ENCODE data around the gene PAGR1.

The PAGR1 gene

DNA sequence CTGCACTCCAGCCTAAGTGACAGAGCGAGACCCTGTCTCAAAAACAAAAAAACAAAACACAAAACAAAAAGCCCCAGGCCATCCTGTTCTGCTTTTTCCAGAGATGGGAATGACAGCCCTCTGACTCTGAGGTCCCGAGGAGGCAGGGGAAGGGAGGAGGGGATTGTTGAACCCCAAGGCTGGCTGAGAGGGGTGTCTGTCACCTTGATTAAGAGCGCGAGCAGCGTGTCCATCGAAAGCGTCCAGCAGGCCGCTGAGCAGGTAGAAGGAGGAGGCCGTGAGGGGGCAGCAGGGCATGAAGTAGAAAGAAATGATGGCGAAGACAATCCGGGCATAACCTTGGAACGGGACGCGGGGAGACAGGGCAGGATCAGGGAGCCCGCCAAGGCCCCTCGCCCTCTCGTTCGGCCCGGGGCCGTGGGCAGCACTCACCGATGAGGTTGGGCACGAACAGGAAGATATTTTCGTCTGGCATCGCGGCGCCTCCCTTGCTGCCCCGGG lies 46.5 kb downstream of the PAGR1 start:
- ATAC-seq, result peak; percentile 48
- no peak for TF ChIP-seq CREB5 (CRISPR knock-in tag; IDR thresholded peaks at IDR 0.05; ENCODE audit: low read depth)
- TF ChIP-seq BACH2 (CRISPR knock-in tag; IDR thresholded peaks at IDR 0.05; ENCODE audit: borderline replicate concordance), result no peak
- no peak for TF ChIP-seq PPARA (CRISPR knock-in tag; IDR thresholded peaks at IDR 0.05; ENCODE audit: borderline replicate concordance)
- TF ChIP-seq OSR1 (CRISPR knock-in tag; IDR thresholded peaks at IDR 0.05), result no peak
- TF ChIP-seq, protein P1, sequence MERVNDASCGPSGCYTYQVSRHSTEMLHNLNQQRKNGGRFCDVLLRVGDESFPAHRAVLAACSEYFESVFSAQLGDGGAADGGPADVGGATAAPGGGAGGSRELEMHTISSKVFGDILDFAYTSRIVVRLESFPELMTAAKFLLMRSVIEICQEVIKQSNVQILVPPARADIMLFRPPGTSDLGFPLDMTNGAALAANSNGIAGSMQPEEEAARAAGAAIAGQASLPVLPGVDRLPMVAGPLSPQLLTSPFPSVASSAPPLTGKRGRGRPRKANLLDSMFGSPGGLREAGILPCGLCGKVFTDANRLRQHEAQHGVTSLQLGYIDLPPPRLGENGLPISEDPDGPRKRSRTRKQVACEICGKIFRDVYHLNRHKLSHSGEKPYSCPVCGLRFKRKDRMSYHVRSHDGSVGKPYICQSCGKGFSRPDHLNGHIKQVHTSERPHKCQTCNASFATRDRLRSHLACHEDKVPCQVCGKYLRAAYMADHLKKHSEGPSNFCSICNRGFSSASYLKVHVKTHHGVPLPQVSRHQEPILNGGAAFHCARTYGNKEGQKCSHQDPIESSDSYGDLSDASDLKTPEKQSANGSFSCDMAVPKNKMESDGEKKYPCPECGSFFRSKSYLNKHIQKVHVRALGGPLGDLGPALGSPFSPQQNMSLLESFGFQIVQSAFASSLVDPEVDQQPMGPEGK (CRISPR knock-in tag; IDR thresholded peaks at IDR 0.05; ENCODE audit: borderline replicate concordance), result no peak
- no peak for TF ChIP-seq ZFP3 (CRISPR knock-in tag; IDR thresholded peaks at IDR 0.05)
- TF ChIP-seq ISL1 (CRISPR knock-in tag; IDR thresholded peaks at IDR 0.05), result no peak
- TF ChIP-seq ZC3H10 (CRISPR knock-in tag; IDR thresholded peaks at IDR 0.05), result no peak
- TF ChIP-seq TCF4 (CRISPR knock-in tag; IDR thresholded peaks at IDR 0.05; ENCODE audit: borderline replicate concordance), result no peak
- TF ChIP-seq TOX (CRISPR knock-in tag; IDR thresholded peaks at IDR 0.05; ENCODE audit: borderline replicate concordance), result no peak
- TF ChIP-seq CSDC2 (CRISPR knock-in tag; IDR thresholded peaks at IDR 0.05), result no peak

GRCh38 chr16:29862884-29863668 lies 47.1 kb downstream of the PAGR1 start, which contains the start of gene CDIPT:
Gene CDIPT, minus strand, starts transcription at chr16:29863226. Its CDS starts 369 bp downstream, at chr16:29862857.
- ATAC-seq, result peak; percentile 99
- TF ChIP-seq ZC3H10 (CRISPR knock-in tag; IDR thresholded peaks at IDR 0.05), result no peak
- TF ChIP-seq CREB5 (CRISPR knock-in tag; IDR thresholded peaks at IDR 0.05; ENCODE audit: low read depth), result no peak

DNA sequence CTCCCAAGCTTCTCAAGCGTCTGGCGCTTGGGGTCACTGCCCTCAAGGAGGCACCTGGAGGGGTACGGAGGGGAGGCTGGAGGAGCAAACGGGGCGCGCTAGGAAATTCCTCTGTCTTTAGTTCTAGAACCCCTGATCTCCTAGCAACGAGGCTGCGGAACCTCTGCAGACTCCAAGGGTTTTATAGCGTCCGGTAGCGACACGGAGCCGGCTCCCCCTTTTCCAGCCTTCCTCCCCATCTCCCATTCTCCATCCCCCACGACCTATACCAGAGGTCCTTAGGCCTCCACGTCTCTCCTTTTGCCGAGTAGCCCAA lies 47.7 kb downstream of the PAGR1 start:
- TF ChIP-seq ZNF8 (CRISPR knock-in tag; IDR thresholded peaks at IDR 0.05), result no peak
- ATAC-seq, result no peak

DNA sequence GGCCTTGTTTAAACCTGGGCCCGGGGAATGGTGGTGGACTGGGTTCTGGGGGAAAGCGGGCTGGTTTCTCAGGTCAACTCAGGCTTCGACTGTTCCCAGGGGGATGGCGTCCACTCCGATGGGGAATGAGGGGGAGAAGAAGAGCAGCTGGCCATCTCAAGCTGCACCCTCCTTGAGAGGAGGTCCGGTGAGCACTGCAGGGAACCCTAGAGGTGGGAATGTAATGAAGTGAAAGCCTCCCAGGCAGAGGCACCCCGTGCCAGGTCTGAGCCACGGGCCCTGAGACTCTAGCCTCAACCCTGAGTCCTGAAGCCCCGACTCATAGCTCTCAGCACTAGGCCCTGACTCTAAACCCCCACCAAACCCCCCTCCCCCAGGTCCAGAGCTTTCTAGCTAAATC lies 48.3 kb downstream of the PAGR1 start:
- TF ChIP-seq TOX (CRISPR knock-in tag; IDR thresholded peaks at IDR 0.05; ENCODE audit: borderline replicate concordance) (no peak), ZC3H10 (CRISPR knock-in tag; IDR thresholded peaks at IDR 0.05) (no peak), GLIS3 (CRISPR knock-in tag; IDR thresholded peaks at IDR 0.05) (no peak), ISL1 (CRISPR knock-in tag; IDR thresholded peaks at IDR 0.05) (no peak), OSR1 (CRISPR knock-in tag; IDR thresholded peaks at IDR 0.05) (no peak), RARB (CRISPR knock-in tag; IDR thresholded peaks at IDR 0.05) (no peak), ZNF565 (CRISPR knock-in tag; conservative IDR thresholded peaks at IDR 0.05; ENCODE audit: low read depth) (no peak), ZFP3 (CRISPR knock-in tag; IDR thresholded peaks at IDR 0.05) (no peak), ZFP30 (CRISPR knock-in tag; IDR thresholded peaks at IDR 0.05) (no peak), BACH2 (CRISPR knock-in tag; IDR thresholded peaks at IDR 0.05; ENCODE audit: borderline replicate concordance) (no peak), ZNF70 (CRISPR knock-in tag; IDR thresholded peaks at IDR 0.05) (no peak), TCF4 (CRISPR knock-in tag; IDR thresholded peaks at IDR 0.05; ENCODE audit: borderline replicate concordance) (no peak), SNAI2 (CRISPR knock-in tag; IDR thresholded peaks at IDR 0.05) (no peak)
- TF ChIP-seq, protein P2, sequence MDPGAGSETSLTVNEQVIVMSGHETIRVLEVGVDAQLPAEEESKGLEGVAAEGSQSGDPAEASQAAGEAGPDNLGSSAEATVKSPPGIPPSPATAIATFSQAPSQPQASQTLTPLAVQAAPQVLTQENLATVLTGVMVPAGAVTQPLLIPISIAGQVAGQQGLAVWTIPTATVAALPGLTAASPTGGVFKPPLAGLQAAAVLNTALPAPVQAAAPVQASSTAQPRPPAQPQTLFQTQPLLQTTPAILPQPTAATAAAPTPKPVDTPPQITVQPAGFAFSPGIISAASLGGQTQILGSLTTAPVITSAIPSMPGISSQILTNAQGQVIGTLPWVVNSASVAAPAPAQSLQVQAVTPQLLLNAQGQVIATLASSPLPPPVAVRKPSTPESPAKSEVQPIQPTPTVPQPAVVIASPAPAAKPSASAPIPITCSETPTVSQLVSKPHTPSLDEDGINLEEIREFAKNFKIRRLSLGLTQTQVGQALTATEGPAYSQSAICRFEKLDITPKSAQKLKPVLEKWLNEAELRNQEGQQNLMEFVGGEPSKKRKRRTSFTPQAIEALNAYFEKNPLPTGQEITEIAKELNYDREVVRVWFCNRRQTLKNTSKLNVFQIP (CRISPR knock-in tag; IDR thresholded peaks at IDR 0.05; ENCODE audit: borderline replicate concordance, low read depth), result no peak
- ATAC-seq, result no peak

- ATAC-seq, result no peak
- no peak for TF ChIP-seq ZFP3 (CRISPR knock-in tag; IDR thresholded peaks at IDR 0.05)
- TF ChIP-seq ARNTL (CRISPR knock-in tag; IDR thresholded peaks at IDR 0.05; ENCODE audit: borderline replicate concordance, low read depth), result no peak
- TF ChIP-seq, protein P3, sequence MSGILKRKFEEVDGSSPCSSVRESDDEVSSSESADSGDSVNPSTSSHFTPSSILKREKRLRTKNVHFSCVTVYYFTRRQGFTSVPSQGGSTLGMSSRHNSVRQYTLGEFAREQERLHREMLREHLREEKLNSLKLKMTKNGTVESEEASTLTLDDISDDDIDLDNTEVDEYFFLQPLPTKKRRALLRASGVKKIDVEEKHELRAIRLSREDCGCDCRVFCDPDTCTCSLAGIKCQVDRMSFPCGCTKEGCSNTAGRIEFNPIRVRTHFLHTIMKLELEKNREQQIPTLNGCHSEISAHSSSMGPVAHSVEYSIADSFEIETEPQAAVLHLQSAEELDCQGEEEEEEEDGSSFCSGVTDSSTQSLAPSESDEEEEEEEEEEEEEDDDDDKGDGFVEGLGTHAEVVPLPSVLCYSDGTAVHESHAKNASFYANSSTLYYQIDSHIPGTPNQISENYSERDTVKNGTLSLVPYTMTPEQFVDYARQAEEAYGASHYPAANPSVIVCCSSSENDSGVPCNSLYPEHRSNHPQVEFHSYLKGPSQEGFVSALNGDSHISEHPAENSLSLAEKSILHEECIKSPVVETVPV (CRISPR knock-in tag; IDR thresholded peaks at IDR 0.05), result no peak
- no peak for TF ChIP-seq CREB5 (CRISPR knock-in tag; IDR thresholded peaks at IDR 0.05; ENCODE audit: low read depth)
- TF ChIP-seq TOX (CRISPR knock-in tag; IDR thresholded peaks at IDR 0.05; ENCODE audit: borderline replicate concordance), result no peak
- no peak for TF ChIP-seq OSR1 (CRISPR knock-in tag; IDR thresholded peaks at IDR 0.05)
- no peak for TF ChIP-seq SNAI2 (CRISPR knock-in tag; IDR thresholded peaks at IDR 0.05)
- no peak for TF ChIP-seq ESRRG (CRISPR knock-in tag; IDR thresholded peaks at IDR 0.05)
- TF ChIP-seq RARB (CRISPR knock-in tag; IDR thresholded peaks at IDR 0.05), result no peak
These were observed 52.6 kb downstream of the PAGR1 start for GRCh38 chr16:29868396-29869009.

All from SK-N-SH treated with all-trans-retinoic acid at 6 μM for 48 hours (cell line).